Stimulated activated CD4-positive, alpha-beta T cell treated with anti-CD3 and anti-CD28 coated beads, TNF-alpha, amount 100 ng/mL, for 1 hour (primary cell): Measurements from ENCODE around the gene BSN.
"Not testable (repeated sequence)": the region's sequence is repeated elsewhere in the genome, so short reads cannot be mapped to it uniquely, and the experiment has no call there.

ENCODE experiments used
- DNase-seq, 3 donors: peaks; one replicate each; pipeline ENCODE4 v3.0.0-alpha.2; 2020; ENCODE audit warnings: low read depth in 3 of 3, low spot score in 1 of 3

BSN gene

GRCh38 chr3:49689908-49690624 is 135.8 kb downstream of the BSN start:
- DNase-seq: not testable (repeated sequence)

GRCh38 chr3:49690856-49691255 is 136.6 kb downstream of the BSN start:
- DNase-seq: not testable (repeated sequence)

- not testable (repeated sequence) for DNase-seq
These were observed 137.2 kb downstream of the BSN start for GRCh38 chr3:49691481-49691880.

- DNase-seq: not testable (repeated sequence)
These were observed 140.3 kb downstream of the BSN start for GRCh38 chr3:49694409-49695070.

GRCh38 chr3:49695350-49696015 is 141.2 kb downstream of the BSN start:
- not testable (repeated sequence) for DNase-seq

GRCh38 chr3:49699281-49699979 is 145.2 kb downstream of the BSN start:
- no peak for DNase-seq

GRCh38 chr3:49700014-49700413 is 145.7 kb downstream of the BSN start:
- DNase-seq: no peak

GRCh38 chr3:49700453-49701128 is 146.3 kb downstream of the BSN start:
- DNase-seq: no peak

GRCh38 chr3:49701388-49702077 is 147.3 kb downstream of the BSN start:
- no peak for DNase-seq

GRCh38 chr3:49702672-49703071 is 148.4 kb downstream of the BSN start:
- no peak for DNase-seq

GRCh38 chr3:49703443-49703927 is 149.2 kb downstream of the BSN start:
- DNase-seq: peak in 2 of 3 donors; percentile 38 to 42

GRCh38 chr3:49703956-49704355 is 149.7 kb downstream of the BSN start:
- DNase-seq: no peak

GRCh38 chr3:49704629-49705028 is 150.4 kb downstream of the BSN start:
- DNase-seq: no peak

GRCh38 chr3:49705390-49705960 is 151.2 kb downstream of the BSN start:
- no peak for DNase-seq

GRCh38 chr3:49706456-49707112 is 152.3 kb downstream of the BSN start:
- DNase-seq: no peak

- no peak for DNase-seq
These were observed 152.8 kb downstream of the BSN start for GRCh38 chr3:49707113-49707480.

- no peak for DNase-seq
These were observed 155.6 kb downstream of the BSN start for GRCh38 chr3:49709852-49710251.

- no peak for DNase-seq
These were observed 157.2 kb downstream of the BSN start for GRCh38 chr3:49711489-49711888.

- no peak for DNase-seq
These were observed 157.9 kb downstream of the BSN start for GRCh38 chr3:49712166-49712565.
